ENCODE data around the gene ZNF302.

Gene ZNF302

GRCh38 chr19:34731964-34732363 lies 54.5 kb downstream of the ZNF302 start:
- DNase-seq = no peak

GRCh38 chr19:34732612-34733211 lies 55.2 kb downstream of the ZNF302 start:
- peak; percentile 49 for DNase-seq

- no peak for DNase-seq
These were observed 55.8 kb downstream of the ZNF302 start for GRCh38 chr19:34733266-34733745.

GRCh38 chr19:34733746-34734536 lies 56.5 kb downstream of the ZNF302 start, which contains the start of gene ZNF181:
Gene ZNF181 (plus strand): TSS chr19:34734243. CDS start chr19:34735038, 795 bp downstream.
- peak; percentile 99 for DNase-seq

GRCh38 chr19:34734537-34735103 lies 57.1 kb downstream of the ZNF302 start:
- DNase-seq = no peak
